8988T (cell line): ENCODE data around the gene BOLA2B.
A peak's percentile ranks its signal among the peaks of the same experiment; 100 is the strongest.
"Not testable (repeated sequence)": the region's sequence is repeated elsewhere in the genome, so short reads cannot be mapped to it uniquely, and the experiment has no call there.

Experiments
- DNase-seq: peaks from one replicate; pipeline ENCODE4 v3.0.0; 2011

Gene BOLA2B

GRCh38 chr16:30193615-30194014 lies at the start of gene BOLA2B, which contains the start of gene SLX1A:
TSS of gene BOLA2B (minus strand) at chr16:30193666. CDS start at chr16:30193595, 71 bp downstream.
TSS of gene SLX1A (plus strand) at chr16:30193875. CDS start at chr16:30194085, 210 bp downstream.
- DNase-seq = not testable (repeated sequence)

GRCh38 chr16:30217082-30217481 lies 23.6 kb upstream of the BOLA2B start:
- not testable (repeated sequence) for DNase-seq

GRCh38 chr16:30211414-30211813 lies 17.9 kb upstream of the BOLA2B start:
- not testable (repeated sequence) for DNase-seq

- not testable (repeated sequence) for DNase-seq
These were observed 15.6 kb upstream of the BOLA2B start for GRCh38 chr16:30209032-30209431.

DNA sequence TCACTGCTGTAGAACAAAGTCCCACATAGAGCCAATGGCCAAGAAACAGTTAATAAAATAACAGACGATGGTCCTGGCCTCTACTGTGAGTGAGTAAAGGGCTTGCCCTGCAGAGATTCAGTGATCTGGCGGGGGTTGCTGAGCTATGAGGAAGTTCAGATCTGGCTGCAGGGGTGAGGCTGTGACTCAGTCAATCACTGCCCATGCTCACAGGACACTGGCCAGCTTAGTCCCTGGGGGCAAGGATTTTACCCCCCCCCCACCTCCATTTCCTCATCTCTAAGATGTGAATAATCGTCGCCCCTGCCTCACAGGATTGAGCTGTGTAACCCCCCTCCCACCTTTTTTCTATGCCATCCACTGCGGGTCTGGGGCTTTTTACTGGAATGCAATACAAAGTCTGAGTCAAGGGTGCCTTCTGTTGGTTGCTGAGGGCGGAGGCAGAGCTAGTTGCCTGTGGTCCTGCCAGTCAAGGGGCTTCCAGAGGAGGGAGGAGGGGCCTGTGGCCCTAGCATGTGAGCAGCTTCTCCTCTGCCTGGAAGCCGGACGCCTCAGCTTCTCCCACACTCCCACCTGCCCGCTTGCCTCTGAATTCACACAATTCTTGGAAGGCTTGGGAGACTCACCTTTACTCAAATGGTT lies 13.7 kb upstream of the BOLA2B start:
- DNase-seq = not testable (repeated sequence)

GRCh38 chr16:30206252-30206651 lies 12.8 kb upstream of the BOLA2B start:
- DNase-seq = not testable (repeated sequence)

DNA sequence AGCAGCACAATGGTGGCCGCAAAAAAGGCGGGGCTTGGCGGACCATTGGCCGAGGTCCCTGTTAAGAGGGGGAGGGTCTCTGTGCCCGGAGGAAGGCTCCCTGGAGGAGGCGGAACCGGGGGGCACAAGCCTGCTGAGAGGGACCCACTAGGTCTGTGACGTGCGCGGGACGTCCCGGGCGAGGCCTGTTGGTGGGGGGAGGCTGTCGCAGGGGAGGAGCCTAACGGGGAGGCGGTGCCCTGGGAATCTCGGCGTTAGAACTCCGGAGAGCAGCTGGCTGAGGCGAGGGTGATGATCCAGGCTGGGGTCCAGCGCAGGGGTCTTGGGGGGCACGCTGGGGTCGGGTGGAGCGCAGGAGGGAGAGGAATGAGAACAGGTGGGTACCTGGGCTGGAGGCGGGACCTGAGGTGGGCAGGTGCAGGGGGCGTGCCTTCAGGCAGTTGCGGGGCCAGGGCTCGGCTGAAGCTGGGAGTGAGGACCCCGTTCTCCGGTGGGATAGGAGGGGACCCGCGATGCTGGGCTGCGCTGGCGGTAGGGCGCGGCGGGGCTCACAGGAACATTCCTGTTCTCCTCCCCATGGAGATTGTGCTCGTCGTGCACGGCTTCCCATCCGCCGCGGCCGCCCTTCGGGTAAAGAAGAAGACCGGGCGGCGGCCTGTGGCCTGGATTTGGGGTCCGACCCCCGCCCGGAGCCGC lies 12.2 kb upstream of the BOLA2B start:
- not testable (repeated sequence) for DNase-seq

DNA sequence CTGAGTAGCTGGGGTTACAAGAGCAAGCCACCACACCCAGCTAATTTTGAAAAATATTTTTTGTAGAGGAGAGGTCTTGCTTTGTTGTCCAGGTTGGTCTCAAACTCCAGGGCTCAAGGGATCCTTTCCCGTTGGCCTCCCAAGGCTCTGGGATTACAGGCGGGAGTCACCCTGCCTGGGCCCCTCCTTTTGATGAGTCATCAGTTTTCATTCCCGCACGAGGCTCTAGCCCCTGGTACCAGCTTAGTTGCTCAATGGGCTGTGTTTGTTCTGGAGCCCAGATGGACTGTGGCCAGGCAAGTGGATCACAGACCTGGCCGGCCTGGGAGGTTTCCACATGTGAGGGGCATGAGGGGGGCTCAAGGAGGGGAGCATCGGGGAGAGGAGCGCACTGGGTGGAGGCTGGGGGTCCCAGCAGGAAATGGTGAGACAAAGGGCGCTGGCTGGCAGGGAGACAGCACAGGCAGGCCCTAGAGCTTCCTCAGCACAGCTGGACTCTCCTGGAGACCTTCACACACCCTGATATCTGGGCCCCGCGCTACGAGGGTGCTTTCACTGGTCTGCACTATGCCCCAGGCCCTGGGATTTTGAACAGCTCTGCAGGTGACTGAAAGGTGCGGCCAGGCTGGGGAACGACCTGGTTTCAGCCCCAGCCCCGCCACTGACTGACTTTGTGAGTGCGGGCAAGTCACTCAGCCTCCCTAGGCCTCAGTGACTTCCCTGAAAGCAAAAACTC lies 6.3 kb upstream of the BOLA2B start:
- not testable (repeated sequence) for DNase-seq

DNA sequence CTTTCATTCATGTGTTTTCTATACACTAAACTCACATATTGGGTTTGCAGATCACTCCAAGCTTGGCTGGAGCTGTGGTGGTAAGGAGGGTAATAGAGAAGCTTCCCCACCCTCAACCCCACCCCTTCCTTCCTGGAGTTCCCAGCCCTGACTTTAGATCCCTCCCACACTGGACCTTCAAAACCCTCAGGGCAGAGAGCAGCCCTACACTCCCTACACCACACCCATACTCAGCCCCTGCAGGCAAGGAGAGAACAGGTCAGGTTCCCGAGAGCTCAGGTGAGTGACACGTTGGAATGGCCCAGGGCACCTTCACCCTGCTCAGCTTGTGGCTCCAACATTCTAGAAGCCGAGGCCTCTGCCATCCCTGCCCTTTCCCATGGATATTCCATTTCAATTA lies 5.6 kb upstream of the BOLA2B start, which contains the start of gene SULT1A3:
TSS of gene SULT1A3 (plus strand) at position 207 of the 400 bp plus-strand sequence. CDS start 1,474 bp downstream, outside the sequence.
- DNase-seq = not testable (repeated sequence)

GRCh38 chr16:30197001-30197400 lies 3.5 kb upstream of the BOLA2B start:
- DNase-seq = not testable (repeated sequence)

DNA sequence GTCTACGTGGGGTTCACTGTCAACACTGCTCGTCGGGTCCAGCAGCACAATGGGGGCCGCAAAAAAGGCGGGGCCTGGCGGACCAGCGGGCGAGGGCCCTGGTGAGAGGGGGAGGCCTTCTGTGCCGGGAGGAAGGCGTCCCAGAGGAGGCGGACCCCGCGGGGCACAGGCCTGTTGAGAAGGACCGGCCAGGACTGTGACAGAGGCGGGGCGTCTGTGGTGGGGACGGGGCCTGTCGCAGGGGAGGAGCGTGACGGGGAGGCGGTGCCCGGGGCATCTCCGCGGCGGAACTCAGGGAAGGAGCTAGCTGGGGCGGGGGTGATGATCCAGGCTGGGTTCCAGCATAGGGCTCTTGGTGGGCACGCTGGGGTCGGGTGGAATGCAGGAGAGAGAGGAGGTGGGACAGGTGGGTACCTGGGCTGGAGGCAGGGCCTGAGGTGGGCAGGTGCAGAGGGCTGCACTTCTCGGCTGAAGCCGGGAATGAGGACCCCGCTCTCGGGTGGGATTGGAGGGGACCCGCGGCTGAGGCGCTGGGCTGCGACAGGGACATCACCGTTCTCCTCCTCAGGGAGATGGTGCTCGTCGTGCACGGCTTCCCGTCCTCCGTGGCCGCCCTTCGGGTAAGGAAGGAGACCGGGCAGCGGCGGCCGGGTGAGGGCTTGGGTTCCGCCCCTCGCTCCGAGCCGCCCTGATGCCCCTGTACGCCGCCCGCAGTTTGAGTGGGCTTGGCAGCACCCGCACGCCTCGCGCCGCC lies 883 bp upstream of the BOLA2B start:
- not testable (repeated sequence) for DNase-seq

DNA sequence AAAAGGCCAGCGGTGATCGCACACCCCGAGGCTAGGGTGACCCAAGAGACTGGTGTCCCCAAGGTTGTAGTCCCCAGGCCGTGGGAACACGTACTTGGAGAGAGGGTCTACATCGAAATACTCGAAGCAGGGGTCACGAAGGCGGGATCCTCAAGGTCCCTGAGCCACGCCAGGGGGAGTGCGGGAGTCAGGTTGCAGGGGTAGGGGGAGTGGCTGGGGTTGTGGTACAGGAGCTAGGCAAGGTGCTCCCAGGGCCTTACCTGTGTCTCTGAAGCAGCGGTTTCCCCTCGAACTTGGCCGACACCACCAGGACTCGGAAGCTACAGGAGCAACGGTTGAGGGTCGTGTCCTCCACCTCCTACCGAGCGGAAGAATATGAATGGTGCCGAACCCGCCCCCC lies 368 bp downstream of the BOLA2B start:
- not testable (repeated sequence) for DNase-seq

GRCh38 chr16:30191158-30191557 lies 2.3 kb downstream of the BOLA2B start:
- not testable (repeated sequence) for DNase-seq

DNA sequence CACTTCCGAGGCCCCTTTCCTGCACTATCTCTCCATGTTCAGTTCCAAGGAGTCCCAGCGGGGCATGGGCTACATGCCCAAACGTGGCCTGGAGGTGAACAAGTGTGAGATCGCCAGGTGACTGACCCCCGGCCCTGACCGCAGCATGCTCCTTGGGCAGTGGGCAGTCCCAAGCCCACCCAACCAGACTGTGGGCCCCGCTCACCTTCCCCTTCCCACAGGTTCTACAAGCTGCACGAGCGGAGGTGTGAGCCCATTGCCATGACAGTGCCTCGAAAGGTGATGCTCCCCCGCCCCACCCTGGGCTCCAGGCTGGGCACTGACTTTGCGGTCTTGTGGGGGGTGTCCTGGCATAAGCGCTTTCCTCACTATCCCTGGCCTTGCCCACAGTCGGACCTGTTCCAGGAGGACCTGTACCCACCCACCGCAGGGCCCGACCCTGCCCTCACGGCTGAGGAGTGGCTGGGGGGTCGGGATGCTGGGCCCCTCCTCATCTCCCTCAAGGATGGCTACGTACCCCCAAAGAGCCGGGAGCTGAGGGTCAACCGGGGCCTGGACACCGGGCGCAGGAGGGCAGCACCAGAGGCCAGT lies 5.4 kb downstream of the BOLA2B start:
- no peak for DNase-seq

DNA sequence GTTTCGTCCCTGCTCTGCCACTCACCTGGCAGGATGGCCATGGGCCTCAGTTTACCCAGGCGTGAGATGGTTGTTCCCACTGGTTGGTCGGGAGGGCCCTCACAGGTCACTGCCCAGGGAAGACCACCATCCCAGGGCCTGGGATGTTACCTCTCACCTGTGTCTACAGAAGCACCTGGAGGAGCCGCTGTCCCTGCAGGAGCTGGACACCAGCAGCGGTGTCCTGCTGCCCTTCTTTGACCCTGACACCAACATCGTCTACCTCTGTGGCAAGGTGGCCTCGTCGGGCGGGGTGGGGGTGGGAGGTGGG lies 6.0 kb downstream of the BOLA2B start:
- no peak for DNase-seq

DNA sequence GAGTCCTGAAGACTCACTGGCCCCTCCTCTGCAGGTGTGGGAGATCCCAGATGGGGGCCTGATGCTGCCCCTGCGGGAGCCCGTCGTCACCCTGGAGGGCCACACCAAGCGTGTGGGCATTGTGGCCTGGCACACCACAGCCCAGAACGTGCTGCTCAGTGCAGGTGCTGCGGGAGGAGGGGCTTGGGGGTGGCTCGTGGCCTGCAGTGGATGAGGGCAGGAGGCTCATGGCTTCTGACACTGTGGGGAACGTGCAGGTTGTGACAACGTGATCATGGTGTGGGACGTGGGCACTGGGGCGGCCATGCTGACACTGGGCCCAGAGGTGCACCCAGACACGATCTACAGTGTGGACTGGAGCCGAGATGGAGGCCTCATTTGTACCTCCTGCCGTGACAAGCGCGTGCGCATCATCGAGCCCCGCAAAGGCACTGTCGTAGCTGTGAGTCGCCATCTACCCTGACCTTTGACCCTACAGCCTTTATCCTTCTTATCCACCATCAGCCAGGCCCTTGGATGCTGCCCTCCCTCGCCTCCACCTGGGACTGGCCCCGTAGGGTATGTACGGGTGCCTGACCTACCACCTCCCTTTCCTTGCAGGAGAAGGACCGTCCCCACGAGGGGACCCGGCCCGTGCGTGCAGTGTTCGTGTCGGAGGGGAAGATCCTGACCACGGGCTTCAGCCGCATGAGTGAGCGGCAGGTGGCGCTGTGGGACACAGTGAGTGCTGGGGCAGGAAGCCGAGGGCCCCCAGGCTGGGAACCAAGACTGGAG lies 6.5 kb downstream of the BOLA2B start:
- peak; percentile 75 for DNase-seq

DNA sequence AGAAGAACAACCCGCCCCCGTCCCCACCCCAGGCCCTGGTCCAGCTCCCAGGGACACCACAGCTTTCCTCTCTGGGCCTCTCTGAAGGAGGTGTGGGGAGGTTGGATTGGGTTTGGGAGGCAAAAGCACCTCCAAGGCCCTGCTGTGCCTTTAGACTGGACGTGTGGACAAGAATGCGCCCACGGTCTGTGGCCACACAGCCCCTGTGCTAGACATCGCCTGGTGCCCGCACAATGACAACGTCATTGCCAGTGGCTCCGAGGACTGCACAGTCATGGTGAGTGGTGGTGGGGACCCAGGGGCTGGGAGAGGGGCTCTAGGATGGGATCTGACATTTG lies 7.1 kb downstream of the BOLA2B start:
- DNase-seq = no peak

- DNase-seq = no peak
These were observed 7.6 kb downstream of the BOLA2B start for GRCh38 chr16:30185683-30186421.

GRCh38 chr16:30184891-30185682 lies 8.4 kb downstream of the BOLA2B start:
- DNase-seq = no peak
